ENCODE measurements around the gene AP4B1. TPM values are rescaled to one million over a fixed set of nuclear protein-coding genes. Genes with fewer than 3 reads are reported as not detected.

Gene AP4B1
- total RNA-seq, 1 experiment from 2014 or later: 11.1 TPM

- ATAC-seq: peak; percentile 69
- BruUV-seq (replicated peaks): no TSS peak
- H2AFZ ChIP-seq (ENCODE audit: low read depth, low read length, poor library complexity, severe bottlenecking): no peak overlapping the region
- CTCF ChIA-PET: interaction anchor here (0.6 to 2.1 kb wide), 2 partner anchors 24 to 809 kb away, joined by 4 to 5 read pairs; partner anchors contain the start of gene DCLRE1B
- POLR2A ChIA-PET: interaction anchor here (1.0 to 3.5 kb wide), 2 partner anchors 10 to 25 kb away, joined by 5 to 24 read pairs; partner anchors contain the start of genes AP4B1 and DCLRE1B
- H3K9ac ChIP-seq (ENCODE audit: low read length): peak overlapping the region; percentile 64
- peak overlapping the region; percentile 48 for H3K27ac ChIP-seq (ENCODE audit: low read depth, low read length)
- H4K20me1 ChIP-seq (ENCODE audit: insufficient read depth): 0 out of 2 replicates have a peak, but pooled peaks cover 2% of the 10 kb centered on the region
- TF ChIP-seq ATF3 (IDR thresholded peaks at IDR 0.05): no peak
- TF ChIP-seq ZFX (IDR thresholded peaks at IDR 0.05): peak; percentile 73
- no peak for TF ChIP-seq SIN3A (IDR thresholded peaks at IDR 0.05; ENCODE audit: low read depth)
- no peak for TF ChIP-seq JUND (IDR thresholded peaks at IDR 0.05)
- no peak for TF ChIP-seq REST (IDR thresholded peaks at IDR 0.05; ENCODE audit: low read depth)
- TF ChIP-seq EZH2phosphoT487 (IDR thresholded peaks at IDR 0.05; ENCODE audit: borderline replicate concordance): no peak
- no peak for TF ChIP-seq SP1 (IDR thresholded peaks at IDR 0.05; ENCODE audit: low read depth)
- peaks cover 13 to 29% of the 10 kb centered on the region in 2 experiments; a peak in 3 of 4 replicates for H3K4me1 ChIP-seq (ENCODE audit: control insufficient read depth in 1 of 2, insufficient read depth in 2 of 2, low read length in 2 of 2)
- no peaks in the 10 kb centered on the region for H3K9me3 ChIP-seq (ENCODE audit: control insufficient read depth in 1 of 2, insufficient read depth in 1 of 2, low read depth in 1 of 2, low read length in 2 of 2)
- no peak for DNase-seq (ENCODE audit: low read depth, low spot score)
- no peaks in the 10 kb centered on the region for H3K9me2 ChIP-seq (ENCODE audit: insufficient read depth)
- peak overlapping the region; percentile 92 for H3K4me2 ChIP-seq (ENCODE audit: low read length)
- H3K36me3 ChIP-seq (ENCODE audit: control insufficient read depth in 1 of 2, insufficient read depth in 2 of 2, low read length in 2 of 2): no peaks in the 10 kb centered on the region
- no peaks in the 10 kb centered on the region for H3K27me3 ChIP-seq (ENCODE audit: insufficient read depth, low read length)
- intact Hi-C loops (cut with micrococcal nuclease): loop anchor here (1.0 kb wide), 1 partner anchor 25 kb away; the partner anchor contains the start of gene DCLRE1B
- peaks cover 50% of the 10 kb centered on the region for H3K79me2 ChIP-seq (ENCODE audit: insufficient read depth, low read length)
- H3K4me3 ChIP-seq (replicated peaks in 1 of 2; ENCODE audit: low read depth in 1 of 2, low read length in 2 of 2): peak overlapping the region; percentile 74 to 84
- RAD21 ChIA-PET (ENCODE audit: low non-redundant PET in 1 of 2, low total read pairs in 2 of 2, uncharacterized antibody in 2 of 2, unreplicated experiment in 2 of 2): interaction anchor here in 1 of 2 experiments (1.5 kb wide), 1 partner anchor 25 kb away, joined by 3 read pairs; the partner anchor contains the start of gene DCLRE1B
Measured at GRCh38 chr1:113929750-113930498, 25.3 kb upstream of the AP4B1 start.
